Subcutaneous adipose tissue (tissue), 4 donors: ENCODE data around the gene MT3. TPM values are rescaled to one million over a fixed set of nuclear protein-coding genes. Genes with fewer than 3 reads are reported as not detected.

Experiments
- CTCF ChIP-seq: fragments of 450-650 bp; IDR thresholded peaks from one replicate; pipeline ENCODE4 v1.5.1; 2016; ENCODE audit warnings: low read depth, mild to moderate bottlenecking, control low read depth, antibody characterized with exemption, moderate library complexity
- total RNA-seq, 4 donors: library from RNA; depleted of rRNA; stranded (reverse); fragments of >200 nt; gene quantifications; one replicate each; pipeline ENCODE4 v1.1.0, GENCODE V29; 2016

Gene MT3
- total RNA-seq, 4 donors from 2014 or later: 2.0 TPM; not detected in 3

GRCh38 chr16:56564793-56565477 is 24.4 kb upstream of the MT3 start, which contains the start of gene MT4:
TSS of gene MT4 (plus strand) at chr16:56565073. CDS start at chr16:56565129, 56 bp downstream.
- no peak for TF ChIP-seq CTCF

- TF ChIP-seq CTCF: no peak
These were observed 19.4 kb upstream of the MT3 start for GRCh38 chr16:56569971-56570370.

- no peak for TF ChIP-seq CTCF
These were observed 17.8 kb upstream of the MT3 start for GRCh38 chr16:56571525-56571924.

GRCh38 chr16:56574625-56575024 is 14.7 kb upstream of the MT3 start:
- TF ChIP-seq CTCF: no peak

GRCh38 chr16:56576585-56577299 is 12.6 kb upstream of the MT3 start:
- TF ChIP-seq CTCF: no peak

GRCh38 chr16:56577300-56577625 is 12.1 kb upstream of the MT3 start:
- TF ChIP-seq CTCF: no peak

GRCh38 chr16:56580391-56581048 is 8.8 kb upstream of the MT3 start:
- TF ChIP-seq CTCF: no peak
